ENCODE results near the gene UNC13D. TPM values are rescaled to one million over a fixed set of nuclear protein-coding genes. Genes with fewer than 3 reads are reported as not detected.
A peak's percentile ranks its signal among the peaks of the same experiment; 100 is the strongest.

Gene UNC13D
- total and polyA plus RNA-seq, 12 donors = 3.0 to 20.7 (median 8.5) TPM

GRCh38 chr17:75783069-75783783 lies 61.0 kb downstream of the UNC13D start:
- intact Hi-C loops (cut with DNase I) = loop anchor here in 2 of 10 donors (5.0 kb wide), 3 partner anchors 74 to 484 kb away; partner anchors contain the start of genes TRIM47 (in 1 of the 2), UBALD2 (in 1 of the 2) and WBP2 (in 1 of the 2)
- ATAC-seq = no peak

GRCh38 chr17:75779987-75780889 lies 64.0 kb downstream of the UNC13D start:
- peaks cover 4 to 40% (median 22%) of the 10 kb centered on the region in 9 donors for H3K36me3 ChIP-seq
- H3K4me1 ChIP-seq = peaks cover 10 to 62% (median 49%) of the 10 kb centered on the region in 9 donors
- intact Hi-C loops (cut with DNase I) = loop anchor here in 6 of 10 donors (2.0 to 10.0 kb wide), 8 partner anchors 45 to 487 kb away; partner anchors contain the start of genes TRIM47 (in 3 of the 6), TRIM65 (in 1 of the 6), UBALD2 (in 1 of the 6) and WBP2 (in 1 of the 6)
- peak overlapping the region in 3 of 10 donors; percentile 81 to 94 (median 87) for H3K4me3 ChIP-seq
- ATAC-seq = no peak
- H3K27ac ChIP-seq = peak overlapping the region in 7 of 10 donors; percentile 33 to 99 (median 99)
- no peaks in the 10 kb centered on the region for H3K27me3 ChIP-seq
- no peak for DNase-seq
- 22 to 25% methylated on average over 5 of the region's 5 CpGs for whole genome bisulfite sequencing, 2 donors
- H3K9me3 ChIP-seq = no peaks in the 10 kb centered on the region
- TF ChIP-seq CTCF (IDR thresholded peaks at IDR 0.05) = no peak

More at GRCh38 chr17:75783069-75783783, 61.0 kb downstream of the UNC13D start:
- H3K27ac ChIP-seq = peak overlapping the region; percentile 2 to 100 (median 98)
- peaks cover 7 to 62% (median 45%) of the 10 kb centered on the region in 9 donors for H3K4me1 ChIP-seq
- DNase-seq = no peak
- no peaks in the 10 kb centered on the region for H3K9me3 ChIP-seq
- peaks cover 4 to 12% (median 8%) of the 10 kb centered on the region in 9 donors for H3K36me3 ChIP-seq
- WGBS, 2 donors = 30 to 37% methylated on average over 6 of the region's 6 CpGs
- no peaks in the 10 kb centered on the region for H3K27me3 ChIP-seq
- H3K4me3 ChIP-seq = peak overlapping the region in 2 of 10 donors; percentile 0 to 63
- peak; percentile 38 to 74 (median 63) for TF ChIP-seq CTCF (IDR thresholded peaks at IDR 0.05)

GRCh38 chr17:75779250-75779986 lies 64.8 kb downstream of the UNC13D start:
- DNase-seq (peak; percentile 94 to 98), ATAC-seq (peak; percentile 82 to 87 (median 86))
- Histone ChIP-seq H3K36me3 (peaks cover 4 to 49% (median 22%) of the 10 kb centered on the region in 9 donors), H3K27me3 (no peaks in the 10 kb centered on the region), H3K27ac (peak overlapping the region; percentile 92 to 99 (median 99)), H3K4me1 (peaks cover 9 to 68% (median 52%) of the 10 kb centered on the region in 9 donors), H3K4me3 (peak overlapping the region; percentile 78 to 94 (median 88)), H3K9me3 (no peaks in the 10 kb centered on the region)
- intact Hi-C loops (cut with DNase I) = loop anchor here in 4 of 10 donors (2.0 to 10.0 kb wide), 6 partner anchors 45 to 118 kb away; partner anchors contain the start of genes TRIM47 (in 2 of the 4) and TRIM65 (in 1 of the 4)
- WGBS, 2 donors = 0% methylated on average over 75 to 84 of the region's 84 CpGs
- TF ChIP-seq CTCF (IDR thresholded peaks at IDR 0.05) = no peak
